ENCODE results near the gene STPG3.

DNA sequence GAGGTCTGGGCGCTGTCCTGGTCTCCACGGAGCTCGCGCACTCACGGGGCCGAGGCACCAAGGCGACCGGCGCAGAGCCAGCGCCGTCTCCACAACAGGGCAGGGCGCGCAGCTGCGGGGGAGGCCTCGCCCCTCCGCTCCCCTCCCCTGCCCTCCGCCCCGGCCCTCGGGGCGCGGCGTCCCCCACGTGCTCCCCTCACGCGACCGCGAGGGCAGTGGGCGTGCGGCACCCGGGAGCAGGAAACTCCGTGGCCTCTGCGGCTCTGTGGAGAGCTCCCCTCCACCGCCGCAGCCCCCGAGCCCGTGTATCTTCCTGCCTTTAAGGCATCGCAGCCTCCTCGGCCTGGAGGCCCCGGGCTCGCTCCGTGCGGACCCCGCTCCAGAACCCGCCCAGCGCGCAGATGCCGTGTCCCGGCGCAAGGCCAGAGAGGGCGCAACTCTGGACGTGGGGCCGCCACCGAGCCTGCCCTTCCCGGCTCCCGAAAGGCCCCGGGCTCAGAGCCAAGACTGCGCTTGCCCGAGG lies 10.7 kb upstream of the STPG3 start:
- TF ChIP-seq EZH2 (IDR thresholded peaks at IDR 0.05; ENCODE audit: low read depth, unreplicated experiment) (no peak), POLR2AphosphoS5 (IDR thresholded peaks at IDR 0.05; ENCODE audit: low read depth) (no peak), REST (IDR thresholded peaks at IDR 0.05; ENCODE audit: unreplicated experiment) (no peak), EZH2phosphoT487 (IDR thresholded peaks at IDR 0.05; ENCODE audit: unreplicated experiment) (no peak), NANOG (IDR thresholded peaks at IDR 0.05; ENCODE audit: borderline replicate concordance) (no peak), STAT1 (IDR thresholded peaks at IDR 0.05; ENCODE audit: unreplicated experiment) (no peak)
- TF ChIP-seq, protein P1, sequence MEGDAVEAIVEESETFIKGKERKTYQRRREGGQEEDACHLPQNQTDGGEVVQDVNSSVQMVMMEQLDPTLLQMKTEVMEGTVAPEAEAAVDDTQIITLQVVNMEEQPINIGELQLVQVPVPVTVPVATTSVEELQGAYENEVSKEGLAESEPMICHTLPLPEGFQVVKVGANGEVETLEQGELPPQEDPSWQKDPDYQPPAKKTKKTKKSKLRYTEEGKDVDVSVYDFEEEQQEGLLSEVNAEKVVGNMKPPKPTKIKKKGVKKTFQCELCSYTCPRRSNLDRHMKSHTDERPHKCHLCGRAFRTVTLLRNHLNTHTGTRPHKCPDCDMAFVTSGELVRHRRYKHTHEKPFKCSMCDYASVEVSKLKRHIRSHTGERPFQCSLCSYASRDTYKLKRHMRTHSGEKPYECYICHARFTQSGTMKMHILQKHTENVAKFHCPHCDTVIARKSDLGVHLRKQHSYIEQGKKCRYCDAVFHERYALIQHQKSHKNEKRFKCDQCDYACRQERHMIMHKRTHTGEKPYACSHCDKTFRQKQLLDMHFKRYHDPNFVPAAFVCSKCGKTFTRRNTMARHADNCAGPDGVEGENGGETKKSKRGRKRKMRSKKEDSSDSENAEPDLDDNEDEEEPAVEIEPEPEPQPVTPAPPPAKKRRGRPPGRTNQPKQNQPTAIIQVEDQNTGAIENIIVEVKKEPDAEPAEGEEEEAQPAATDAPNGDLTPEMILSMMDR (conservative IDR thresholded peaks at IDR 0.05; ENCODE audit: low read depth in 2 of 2), result peak in 1 of 2 experiments; percentile 16; a peak in 1 of 4 replicates
- TF ChIP-seq, protein P2, sequence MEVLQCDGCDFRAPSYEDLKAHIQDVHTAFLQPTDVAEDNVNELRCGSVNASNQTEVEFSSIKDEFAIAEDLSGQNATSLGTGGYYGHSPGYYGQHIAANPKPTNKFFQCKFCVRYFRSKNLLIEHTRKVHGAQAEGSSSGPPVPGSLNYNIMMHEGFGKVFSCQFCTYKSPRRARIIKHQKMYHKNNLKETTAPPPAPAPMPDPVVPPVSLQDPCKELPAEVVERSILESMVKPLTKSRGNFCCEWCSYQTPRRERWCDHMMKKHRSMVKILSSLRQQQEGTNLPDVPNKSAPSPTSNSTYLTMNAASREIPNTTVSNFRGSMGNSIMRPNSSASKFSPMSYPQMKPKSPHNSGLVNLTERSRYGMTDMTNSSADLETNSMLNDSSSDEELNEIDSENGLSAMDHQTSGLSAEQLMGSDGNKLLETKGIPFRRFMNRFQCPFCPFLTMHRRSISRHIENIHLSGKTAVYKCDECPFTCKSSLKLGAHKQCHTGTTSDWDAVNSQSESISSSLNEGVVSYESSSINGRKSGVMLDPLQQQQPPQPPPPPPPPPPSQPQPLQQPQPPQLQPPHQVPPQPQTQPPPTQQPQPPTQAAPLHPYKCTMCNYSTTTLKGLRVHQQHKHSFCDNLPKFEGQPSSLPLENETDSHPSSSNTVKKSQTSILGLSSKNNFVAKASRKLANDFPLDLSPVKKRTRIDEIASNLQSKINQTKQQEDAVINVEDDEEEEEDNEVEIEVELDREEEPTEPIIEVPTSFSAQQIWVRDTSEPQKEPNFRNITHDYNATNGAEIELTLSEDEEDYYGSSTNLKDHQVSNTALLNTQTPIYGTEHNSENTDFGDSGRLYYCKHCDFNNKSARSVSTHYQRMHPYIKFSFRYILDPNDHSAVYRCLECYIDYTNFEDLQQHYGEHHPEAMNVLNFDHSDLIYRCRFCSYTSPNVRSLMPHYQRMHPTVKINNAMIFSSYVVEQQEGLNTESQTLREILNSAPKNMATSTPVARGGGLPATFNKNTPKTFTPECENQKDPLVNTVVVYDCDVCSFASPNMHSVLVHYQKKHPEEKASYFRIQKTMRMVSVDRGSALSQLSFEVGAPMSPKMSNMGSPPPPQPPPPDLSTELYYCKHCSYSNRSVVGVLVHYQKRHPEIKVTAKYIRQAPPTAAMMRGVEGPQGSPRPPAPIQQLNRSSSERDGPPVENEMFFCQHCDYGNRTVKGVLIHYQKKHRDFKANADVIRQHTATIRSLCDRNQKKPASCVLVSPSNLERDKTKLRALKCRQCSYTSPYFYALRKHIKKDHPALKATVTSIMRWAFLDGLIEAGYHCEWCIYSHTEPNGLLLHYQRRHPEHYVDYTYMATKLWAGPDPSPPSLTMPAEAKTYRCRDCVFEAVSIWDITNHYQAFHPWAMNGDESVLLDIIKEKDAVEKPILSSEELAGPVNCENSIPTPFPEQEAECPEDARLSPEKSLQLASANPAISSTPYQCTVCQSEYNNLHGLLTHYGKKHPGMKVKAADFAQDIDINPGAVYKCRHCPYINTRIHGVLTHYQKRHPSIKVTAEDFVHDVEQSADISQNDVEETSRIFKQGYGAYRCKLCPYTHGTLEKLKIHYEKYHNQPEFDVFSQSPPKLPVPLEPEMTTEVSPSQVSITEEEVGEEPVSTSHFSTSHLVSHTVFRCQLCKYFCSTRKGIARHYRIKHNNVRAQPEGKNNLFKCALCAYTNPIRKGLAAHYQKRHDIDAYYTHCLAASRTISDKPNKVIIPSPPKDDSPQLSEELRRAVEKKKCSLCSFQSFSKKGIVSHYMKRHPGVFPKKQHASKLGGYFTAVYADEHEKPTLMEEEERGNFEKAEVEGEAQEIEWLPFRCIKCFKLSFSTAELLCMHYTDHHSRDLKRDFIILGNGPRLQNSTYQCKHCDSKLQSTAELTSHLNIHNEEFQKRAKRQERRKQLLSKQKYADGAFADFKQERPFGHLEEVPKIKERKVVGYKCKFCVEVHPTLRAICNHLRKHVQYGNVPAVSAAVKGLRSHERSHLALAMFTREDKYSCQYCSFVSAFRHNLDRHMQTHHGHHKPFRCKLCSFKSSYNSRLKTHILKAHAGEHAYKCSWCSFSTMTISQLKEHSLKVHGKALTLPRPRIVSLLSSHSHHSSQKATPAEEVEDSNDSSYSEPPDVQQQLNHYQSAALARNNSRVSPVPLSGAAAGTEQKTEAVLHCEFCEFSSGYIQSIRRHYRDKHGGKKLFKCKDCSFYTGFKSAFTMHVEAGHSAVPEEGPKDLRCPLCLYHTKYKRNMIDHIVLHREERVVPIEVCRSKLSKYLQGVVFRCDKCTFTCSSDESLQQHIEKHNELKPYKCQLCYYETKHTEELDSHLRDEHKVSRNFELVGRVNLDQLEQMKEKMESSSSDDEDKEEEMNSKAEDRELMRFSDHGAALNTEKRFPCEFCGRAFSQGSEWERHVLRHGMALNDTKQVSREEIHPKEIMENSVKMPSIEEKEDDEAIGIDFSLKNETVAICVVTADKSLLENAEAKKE (CRISPR knock-in tag; IDR thresholded peaks at IDR 0.05), result no peak

All from GM23338 (cell line).